ENCODE measurements around the gene AKT3. TPM values are rescaled to one million over a fixed set of nuclear protein-coding genes. Genes with fewer than 3 reads are reported as not detected.
"Not testable (repeated sequence)": the region's sequence is repeated elsewhere in the genome, so short reads cannot be mapped to it uniquely, and the experiment has no call there.

The AKT3 gene
- total RNA-seq, 5 donors from 2014 or later (not counting 1 experiment from before 2014, with no cell fraction given), result 94.5 to 124 (median 112) TPM

- ATAC-seq (replicated peaks in 1 of 4), result peak; percentile 53 to 74 (median 63)
- Mint-ChIP-seq H3K4me3 (peak overlapping the region in 2 of 3 donors; percentile 3 to 54), H3K4me1 (peaks cover 40 to 43% (median 40%) of the 10 kb centered on the region in 3 donors), H3K27ac (peak overlapping the region; percentile 70 to 89), H3K9me3 (peaks cover 0 to 5% (median 3%) of the 10 kb centered on the region in 3 donors), H3K27me3 (no peaks in the 10 kb centered on the region), H3K36me3 (peaks cover 24% of the 10 kb centered on the region)
- no peaks in the 10 kb centered on the region for H3K36me3 ChIP-seq (ENCODE audit: control insufficient read depth in 2 of 2, extremely low read depth in 1 of 2, insufficient read depth in 1 of 2, low read length in 1 of 2)
- peaks cover 5 to 6% of the 10 kb centered on the region in 2 experiments for H3K4me1 ChIP-seq (ENCODE audit: control insufficient read depth in 1 of 2, extremely low read depth in 1 of 2, insufficient read depth in 2 of 2, low read length in 2 of 2)
- H3K27ac ChIP-seq (ENCODE audit: low read length), result peak overlapping the region; percentile 61
- no peaks in the 10 kb centered on the region for H3K9me3 ChIP-seq
- no CpG with 5 or more reads among the region's 6 CpGs for WGBS (ENCODE audit: insufficient coverage)
- POLR2A ChIA-PET, result no interaction called here
- H3K4me3 ChIP-seq (ENCODE audit: control insufficient read depth in 1 of 2, extremely low read depth in 1 of 2, low read length in 1 of 2), result no peak overlapping the region
- no peaks in the 10 kb centered on the region for H3K27me3 ChIP-seq (replicated peaks in 1 of 2; ENCODE audit: control insufficient read depth in 2 of 2, extremely low read depth in 1 of 2, insufficient read depth in 2 of 2, low read length in 1 of 2)
- CTCF ChIA-PET, result no interaction called here
- DNase-seq, result peak in 8 of 35 experiments; percentile 3 to 60 (median 10)
Observed at GRCh38 chr1:243596431-243597062, 253.5 kb downstream of the AKT3 start.

DNA sequence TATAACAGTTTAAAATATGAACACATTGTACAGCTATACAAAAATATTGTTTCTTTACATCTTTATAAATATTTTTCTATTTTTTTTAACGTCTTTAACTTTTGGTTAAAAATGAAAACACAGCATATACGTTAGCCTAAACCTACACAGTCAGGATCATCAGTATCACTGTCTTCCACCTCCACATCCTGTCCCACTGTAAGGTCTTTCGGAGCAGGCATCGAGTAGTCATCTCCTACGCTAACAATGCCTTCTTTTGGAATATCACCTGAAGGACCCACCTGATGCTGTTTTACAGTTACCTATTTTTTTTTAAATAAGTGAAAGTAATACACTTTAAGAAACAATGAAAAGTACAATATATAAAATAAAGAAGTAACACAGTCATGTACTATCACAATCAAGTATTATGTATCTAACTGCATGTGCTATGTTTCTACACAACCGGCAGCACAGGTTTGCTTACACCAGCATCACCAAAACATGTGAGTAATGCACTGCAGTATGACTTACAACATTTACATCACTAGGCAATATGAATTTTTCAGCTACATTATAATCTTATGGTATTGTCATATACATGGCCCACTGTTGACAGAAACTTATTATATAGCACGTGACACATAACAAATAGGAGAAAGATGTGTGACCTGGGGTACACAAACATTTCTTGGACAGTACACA is 254.4 kb downstream of the AKT3 start:
- WGBS (ENCODE audit: insufficient coverage), result no CpG with 5 or more reads among the region's 7 CpGs
- no peaks in the 10 kb centered on the region for H3K9me3 ChIP-seq
- H3K4me3 Mint-ChIP-seq, result peak overlapping the region in 2 of 3 donors; percentile 3 to 54
- peaks cover 29% of the 10 kb centered on the region for H3K36me3 Mint-ChIP-seq
- POLR2A ChIA-PET, result interaction anchor here in 1 of 2 donors (0.6 kb wide), 3 partner anchors 47 to 1374 kb away, joined by 3 read pairs; a partner anchor contains a TSS
- CTCF ChIA-PET, result no interaction called here
- no peaks in the 10 kb centered on the region for H3K27me3 ChIP-seq (replicated peaks in 1 of 2; ENCODE audit: control insufficient read depth in 2 of 2, extremely low read depth in 1 of 2, insufficient read depth in 2 of 2, low read length in 1 of 2)
- peaks cover 40 to 46% (median 40%) of the 10 kb centered on the region in 3 donors for H3K4me1 Mint-ChIP-seq
- peaks cover 3 to 9% (median 4%) of the 10 kb centered on the region in 3 donors for H3K9me3 Mint-ChIP-seq
- H3K27ac ChIP-seq (ENCODE audit: low read length), result peak overlapping the region; percentile 61
- peaks cover 5 to 6% of the 10 kb centered on the region in 2 experiments for H3K4me1 ChIP-seq (ENCODE audit: control insufficient read depth in 1 of 2, extremely low read depth in 1 of 2, insufficient read depth in 2 of 2, low read length in 2 of 2)
- H3K27ac Mint-ChIP-seq, result peak overlapping the region; percentile 70 to 89
- H3K4me3 ChIP-seq (ENCODE audit: control insufficient read depth in 1 of 2, extremely low read depth in 1 of 2, low read length in 1 of 2), result no peak overlapping the region
- H3K36me3 ChIP-seq (ENCODE audit: control insufficient read depth in 2 of 2, extremely low read depth in 1 of 2, insufficient read depth in 1 of 2, low read length in 1 of 2), result peaks cover 0 to 5% of the 10 kb centered on the region in 2 donors
- H3K27me3 Mint-ChIP-seq, result no peaks in the 10 kb centered on the region
- ATAC-seq (replicated peaks in 1 of 4) (peak in 3 of 4 experiments; percentile 18 to 21 (median 20)), DNase-seq (peak in 3 of 35 experiments; percentile 3 to 25 (median 13))

GRCh38 chr1:243594455-243594854 is 255.6 kb downstream of the AKT3 start:
- peaks cover 32 to 42% (median 38%) of the 10 kb centered on the region in 3 donors for H3K4me1 Mint-ChIP-seq
- Histone ChIP-seq H3K27ac (ENCODE audit: low read length) (no peak overlapping the region), H3K36me3 (ENCODE audit: control insufficient read depth in 2 of 2, extremely low read depth in 1 of 2, insufficient read depth in 1 of 2, low read length in 1 of 2) (peaks cover 0 to 5% of the 10 kb centered on the region in 2 donors), H3K27me3 (replicated peaks in 1 of 2; ENCODE audit: control insufficient read depth in 2 of 2, extremely low read depth in 1 of 2, insufficient read depth in 2 of 2, low read length in 1 of 2) (no peaks in the 10 kb centered on the region), H3K4me1 (ENCODE audit: control insufficient read depth in 1 of 2, extremely low read depth in 1 of 2, insufficient read depth in 2 of 2, low read length in 2 of 2) (peaks cover 5 to 6% of the 10 kb centered on the region in 2 experiments), H3K9me3 (no peaks in the 10 kb centered on the region), H3K4me3 (ENCODE audit: control insufficient read depth in 1 of 2, extremely low read depth in 1 of 2, low read length in 1 of 2) (no peak overlapping the region)
- WGBS (ENCODE audit: insufficient coverage), result 100% methylated on average over 1 of the region's 2 CpGs
- peaks cover 9 to 20% (median 11%) of the 10 kb centered on the region in 3 donors for H3K9me3 Mint-ChIP-seq
- ATAC-seq (replicated peaks in 1 of 4), result no peak
- CTCF ChIA-PET, result no interaction called here
- H3K4me3 Mint-ChIP-seq, result no peak overlapping the region
- peak overlapping the region in 1 of 2 donors; percentile 34 for H3K27ac Mint-ChIP-seq
- peaks cover 40% of the 10 kb centered on the region for H3K36me3 Mint-ChIP-seq
- POLR2A ChIA-PET, result no interaction called here
- no peak for DNase-seq
- H3K27me3 Mint-ChIP-seq, result no peaks in the 10 kb centered on the region

DNA sequence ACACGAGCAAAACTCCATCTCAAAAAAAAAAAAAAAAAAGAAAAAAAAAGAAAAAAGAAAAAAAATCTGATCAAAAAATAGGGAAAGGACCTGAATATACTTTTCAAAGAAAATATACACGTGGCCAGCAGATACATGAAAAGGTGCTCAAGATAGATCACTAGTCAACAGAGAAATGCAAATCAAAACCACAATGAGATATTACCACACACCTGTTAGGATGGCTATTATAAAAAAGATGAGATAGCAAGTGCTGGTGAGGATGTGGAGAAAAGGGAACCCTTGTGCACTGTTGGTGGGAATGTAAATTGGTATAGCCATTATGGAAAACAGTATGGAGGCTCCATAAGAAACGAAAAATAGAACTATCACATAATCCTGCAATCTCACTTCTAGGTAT is 260.8 kb downstream of the AKT3 start:
- H3K4me3 Mint-ChIP-seq; H3K36me3 ChIP-seq (ENCODE audit: control insufficient read depth in 2 of 2, extremely low read depth in 1 of 2, insufficient read depth in 1 of 2, low read length in 1 of 2); H3K4me1 ChIP-seq (ENCODE audit: control insufficient read depth in 1 of 2, extremely low read depth in 1 of 2, insufficient read depth in 2 of 2, low read length in 2 of 2); POLR2A ChIA-PET; ATAC-seq (replicated peaks in 1 of 4); H3K27me3 ChIP-seq (replicated peaks in 1 of 2; ENCODE audit: control insufficient read depth in 2 of 2, extremely low read depth in 1 of 2, insufficient read depth in 2 of 2, low read length in 1 of 2); DNase-seq; H3K4me3 ChIP-seq (ENCODE audit: control insufficient read depth in 1 of 2, extremely low read depth in 1 of 2, low read length in 1 of 2); CTCF ChIA-PET; H3K27ac Mint-ChIP-seq; H3K27ac ChIP-seq (ENCODE audit: low read length); H3K9me3 ChIP-seq; H3K27me3 Mint-ChIP-seq: not testable (repeated sequence)
- H3K9me3 Mint-ChIP-seq, result peaks cover 20 to 36% (median 26%) of the 10 kb centered on the region in 3 donors
- peaks cover 0 to 19% (median 19%) of the 10 kb centered on the region in 3 donors for H3K4me1 Mint-ChIP-seq
- H3K36me3 Mint-ChIP-seq, result peaks cover 69% of the 10 kb centered on the region
- WGBS (ENCODE audit: insufficient coverage), result no CpG with 5 or more reads among the region's 3 CpGs

- CTCF ChIA-PET, result no interaction called here
- H3K36me3 ChIP-seq (ENCODE audit: control insufficient read depth in 2 of 2, extremely low read depth in 1 of 2, insufficient read depth in 1 of 2, low read length in 1 of 2), result peaks cover 0 to 9% of the 10 kb centered on the region in 2 donors
- Mint-ChIP-seq H3K4me3 (no peak overlapping the region), H3K27ac (no peak overlapping the region), H3K36me3 (peaks cover 79% of the 10 kb centered on the region), H3K27me3 (no peaks in the 10 kb centered on the region), H3K4me1 (peaks cover 0 to 26% (median 17%) of the 10 kb centered on the region in 3 donors), H3K9me3 (peaks cover 20 to 49% (median 39%) of the 10 kb centered on the region in 3 donors)
- DNase-seq (no peak), ATAC-seq (replicated peaks in 1 of 4) (no peak)
- POLR2A ChIA-PET, result no interaction called here
- no peaks in the 10 kb centered on the region for H3K4me1 ChIP-seq (ENCODE audit: control insufficient read depth in 1 of 2, extremely low read depth in 1 of 2, insufficient read depth in 2 of 2, low read length in 2 of 2)
- no peak overlapping the region for H3K27ac ChIP-seq (ENCODE audit: low read length)
- H3K4me3 ChIP-seq (ENCODE audit: control insufficient read depth in 1 of 2, extremely low read depth in 1 of 2, low read length in 1 of 2), result no peak overlapping the region
- H3K27me3 ChIP-seq (replicated peaks in 1 of 2; ENCODE audit: control insufficient read depth in 2 of 2, extremely low read depth in 1 of 2, insufficient read depth in 2 of 2, low read length in 1 of 2), result no peaks in the 10 kb centered on the region
- 43% methylated on average over 1 of the region's 4 CpGs for WGBS (ENCODE audit: insufficient coverage)
- no peaks in the 10 kb centered on the region for H3K9me3 ChIP-seq
Observed at GRCh38 chr1:243587823-243588560, 262.1 kb downstream of the AKT3 start.

DNA sequence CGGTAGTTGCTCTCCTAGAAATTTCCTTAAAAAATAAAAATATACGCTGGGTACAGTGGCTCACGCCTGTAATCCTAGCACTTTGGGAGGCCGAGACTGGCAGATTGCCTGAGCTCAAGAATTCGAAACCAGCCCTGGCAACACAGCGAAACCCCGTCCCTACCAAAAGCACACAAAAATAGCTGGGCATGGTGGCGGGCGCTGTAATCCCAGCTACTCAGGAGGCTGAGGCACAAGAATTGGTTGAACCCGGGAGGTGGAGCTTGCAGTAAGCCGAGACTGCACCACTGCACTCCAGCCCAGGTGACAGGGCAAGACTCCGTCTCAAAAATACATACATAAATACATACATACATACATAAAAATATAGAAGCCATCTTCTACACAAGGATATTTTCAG is 262.8 kb downstream of the AKT3 start:
- Mint-ChIP-seq H3K4me3 (no peak overlapping the region), H3K36me3 (peaks cover 78% of the 10 kb centered on the region), H3K27me3 (no peaks in the 10 kb centered on the region), H3K9me3 (peaks cover 20 to 56% (median 43%) of the 10 kb centered on the region in 3 donors), H3K27ac (no peak overlapping the region), H3K4me1 (peaks cover 0 to 26% (median 17%) of the 10 kb centered on the region in 3 donors)
- no peaks in the 10 kb centered on the region for H3K27me3 ChIP-seq (replicated peaks in 1 of 2; ENCODE audit: control insufficient read depth in 2 of 2, extremely low read depth in 1 of 2, insufficient read depth in 2 of 2, low read length in 1 of 2)
- ATAC-seq (replicated peaks in 1 of 4), result no peak
- WGBS (ENCODE audit: insufficient coverage), result 95% methylated on average over 8 of the region's 12 CpGs
- no peak overlapping the region for H3K27ac ChIP-seq (ENCODE audit: low read length)
- POLR2A ChIA-PET, result no interaction called here
- CTCF ChIA-PET, result no interaction called here
- no peaks in the 10 kb centered on the region for H3K4me1 ChIP-seq (ENCODE audit: control insufficient read depth in 1 of 2, extremely low read depth in 1 of 2, insufficient read depth in 2 of 2, low read length in 2 of 2)
- peaks cover 0 to 9% of the 10 kb centered on the region in 2 donors for H3K36me3 ChIP-seq (ENCODE audit: control insufficient read depth in 2 of 2, extremely low read depth in 1 of 2, insufficient read depth in 1 of 2, low read length in 1 of 2)
- no peaks in the 10 kb centered on the region for H3K9me3 ChIP-seq
- DNase-seq, result no peak
- no peak overlapping the region for H3K4me3 ChIP-seq (ENCODE audit: control insufficient read depth in 1 of 2, extremely low read depth in 1 of 2, low read length in 1 of 2)

Measured in T-cell (primary cell).